ENCODE data around the gene LACTB.

The LACTB gene

GRCh38 chr15:63075984-63076713 is 45.5 kb upstream of the LACTB start:
- POLR2A ChIA-PET, result no interaction called here
- no peak for TF ChIP-seq CTCF (IDR thresholded peaks at IDR 0.05; ENCODE audit: control extremely low read depth, extremely low read depth, low read depth, missing control alignments)
- DNase-seq (ENCODE audit: extremely low spot score), result no peak
- CTCF ChIA-PET, result interaction anchor here (1.0 kb wide), 1 partner anchor 19 kb away, joined by 3 read pairs; no protein-coding TSS in a partner anchor

GRCh38 chr15:63076714-63077046 is 45.0 kb upstream of the LACTB start:
- CTCF ChIA-PET, result interaction anchor here (1.0 kb wide), 1 partner anchor 18 kb away, joined by 3 read pairs; no protein-coding TSS in a partner anchor

DNA sequence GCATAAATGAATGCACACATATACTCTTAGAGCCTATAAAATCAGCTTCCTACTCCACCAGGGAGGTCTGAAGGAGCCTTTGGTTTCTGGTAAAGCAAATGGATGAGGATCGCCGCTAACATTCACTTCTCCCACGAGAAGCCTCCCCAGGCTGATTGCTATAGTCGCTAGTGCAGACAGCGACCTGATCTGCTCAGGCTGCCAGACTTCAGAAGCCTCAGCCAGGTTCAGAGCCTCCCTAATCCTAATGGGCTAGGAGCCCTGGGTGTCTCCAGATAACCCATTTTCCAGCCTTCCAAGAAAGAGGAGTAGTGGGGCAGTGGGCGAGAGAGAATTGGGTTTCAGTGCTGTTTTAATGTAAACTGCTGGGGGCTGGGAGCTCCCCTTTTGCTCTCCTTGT is 43.7 kb upstream of the LACTB start:
- ChIA-PET POLR2A (no interaction called here), CTCF (interaction anchor here (1.8 kb wide), 1 partner anchor 30 kb away, joined by 15 read pairs; no protein-coding TSS in a partner anchor)
- no peak for TF ChIP-seq CTCF (IDR thresholded peaks at IDR 0.05; ENCODE audit: control extremely low read depth, extremely low read depth, low read depth, missing control alignments)
- DNase-seq (ENCODE audit: extremely low spot score), result no peak

More at GRCh38 chr15:63076714-63077046, 45.0 kb upstream of the LACTB start:
- no peak for TF ChIP-seq CTCF (IDR thresholded peaks at IDR 0.05; ENCODE audit: control extremely low read depth, extremely low read depth, low read depth, missing control alignments)
- DNase-seq (ENCODE audit: extremely low spot score), result no peak
- POLR2A ChIA-PET, result no interaction called here

- DNase-seq (ENCODE audit: extremely low spot score), result no peak
- TF ChIP-seq CTCF (IDR thresholded peaks at IDR 0.05; ENCODE audit: control extremely low read depth, extremely low read depth, low read depth, missing control alignments), result no peak
- CTCF ChIA-PET, result interaction anchor here (1.8 kb wide), 1 partner anchor 32 kb away, joined by 8 read pairs; no protein-coding TSS in a partner anchor
- POLR2A ChIA-PET, result no interaction called here
Measured at GRCh38 chr15:63079947-63080626, 41.6 kb upstream of the LACTB start.

- no peak for TF ChIP-seq CTCF (IDR thresholded peaks at IDR 0.05; ENCODE audit: control extremely low read depth, extremely low read depth, low read depth, missing control alignments)
- DNase-seq (ENCODE audit: extremely low spot score), result no peak
- POLR2A ChIA-PET, result no interaction called here
- CTCF ChIA-PET, result interaction anchor here (1.8 kb wide), 1 partner anchor 33 kb away, joined by 8 read pairs; no protein-coding TSS in a partner anchor
Measured at GRCh38 chr15:63080634-63081250, 40.9 kb upstream of the LACTB start.

- ChIA-PET POLR2A (no interaction called here), CTCF (interaction anchor here (1.0 to 1.2 kb wide), 2 partner anchors 12 to 34 kb away, joined by 3 to 4 read pairs; no protein-coding TSS in a partner anchor)
- no peak for DNase-seq (ENCODE audit: extremely low spot score)
- TF ChIP-seq CTCF (IDR thresholded peaks at IDR 0.05; ENCODE audit: control extremely low read depth, extremely low read depth, low read depth, missing control alignments), result no peak
Measured at GRCh38 chr15:63082366-63082765, 39.3 kb upstream of the LACTB start.
